Measurements from ENCODE around the gene RGS7. TPM values are rescaled to one million over a fixed set of nuclear protein-coding genes. Genes with fewer than 3 reads are reported as not detected.

Gene RGS7
- total and polyA plus RNA-seq, 5 experiments from 2014 or later = not detected

DNA sequence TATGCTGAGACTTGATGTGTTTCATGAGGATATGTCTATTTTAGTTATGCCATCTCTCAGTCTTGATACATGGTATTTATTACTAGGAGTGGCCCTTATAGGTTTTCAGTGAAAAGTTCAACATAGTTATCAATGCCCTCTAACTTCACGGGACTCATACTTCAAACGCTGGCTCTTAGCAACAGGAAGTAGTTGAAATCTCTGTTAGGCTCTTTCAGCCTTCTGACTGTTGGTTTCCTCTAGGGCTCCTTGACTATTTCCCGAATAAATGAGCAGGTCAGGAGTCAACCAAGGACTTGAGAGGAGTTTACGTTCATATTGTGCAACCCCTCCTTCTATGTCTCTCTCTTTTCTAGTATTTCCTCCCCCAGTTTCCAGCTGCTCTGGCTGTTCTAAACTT, 141.8 kb downstream of the RGS7 start:
- no peaks in the 10 kb centered on the region for H3K36me3 Mint-ChIP-seq
- POLR2A ChIA-PET = no interaction called here
- peaks cover 0 to 9% (median 2%) of the 10 kb centered on the region in 9 donors for H3K9me3 Mint-ChIP-seq
- H3K27ac Mint-ChIP-seq = no peak overlapping the region
- DNase-seq = no peak
- no peak for ATAC-seq
- H3K4me3 Mint-ChIP-seq = no peak overlapping the region
- no peaks in the 10 kb centered on the region for H3K4me1 Mint-ChIP-seq
- H3K27me3 Mint-ChIP-seq = peaks cover 0 to 2% (median 0%) of the 10 kb centered on the region in 5 donors

DNA sequence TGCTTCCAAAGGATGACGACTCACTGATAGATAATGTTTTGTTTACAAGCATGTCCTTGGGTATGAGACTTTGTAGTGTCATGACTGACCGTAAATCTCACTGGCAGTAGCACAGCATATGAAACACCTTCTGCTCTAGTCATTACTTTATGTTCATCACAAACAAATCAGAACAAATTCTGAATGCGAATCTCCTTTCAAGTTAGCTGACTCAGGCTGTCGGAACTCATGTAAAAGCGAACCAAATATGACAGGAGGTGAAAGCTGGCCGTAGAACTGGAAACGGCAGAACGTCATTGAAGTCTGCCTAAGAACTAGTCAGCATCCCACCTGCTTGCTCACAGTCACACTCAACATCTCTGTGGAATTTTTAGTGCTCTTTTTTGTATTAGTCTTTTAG, 143.9 kb downstream of the RGS7 start:
- Mint-ChIP-seq H3K36me3 (no peaks in the 10 kb centered on the region), H3K27ac (no peak overlapping the region)

DNA sequence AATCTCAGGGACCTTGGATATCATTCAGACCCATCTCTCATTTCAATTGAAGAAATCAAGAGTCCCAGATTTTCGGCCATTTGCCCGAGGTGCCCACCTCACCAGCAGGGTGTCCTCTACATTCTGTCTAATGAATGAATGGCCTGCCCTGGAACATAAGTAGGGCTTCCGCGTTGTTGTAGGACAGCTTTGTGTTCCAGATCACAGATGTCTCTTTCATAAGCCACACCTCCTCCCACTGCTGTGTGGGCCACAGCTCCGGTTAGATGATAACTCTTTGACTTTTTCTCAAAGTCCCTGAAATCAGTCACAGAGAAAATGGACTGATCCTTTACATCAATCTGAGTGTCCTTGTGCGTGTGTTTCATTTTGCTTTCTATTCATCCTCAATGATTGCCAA, 144.4 kb downstream of the RGS7 start:
- H3K4me1 Mint-ChIP-seq = no peaks in the 10 kb centered on the region
- ATAC-seq (no peak), DNase-seq (no peak)
- H3K4me3 Mint-ChIP-seq = no peak overlapping the region
- peaks cover 0 to 8% (median 2%) of the 10 kb centered on the region in 9 donors for H3K9me3 Mint-ChIP-seq
- H3K36me3 Mint-ChIP-seq = no peaks in the 10 kb centered on the region
- POLR2A ChIA-PET = no interaction called here
- peaks cover 0 to 2% (median 0%) of the 10 kb centered on the region in 5 donors for H3K27me3 Mint-ChIP-seq
- H3K27ac Mint-ChIP-seq = no peak overlapping the region

More for the DNA sequence above, 143.9 kb downstream of the RGS7 start:
- DNase-seq (no peak), ATAC-seq (no peak)
- POLR2A ChIA-PET = no interaction called here
- Mint-ChIP-seq H3K4me1 (no peaks in the 10 kb centered on the region), H3K4me3 (no peak overlapping the region), H3K27me3 (peaks cover 0 to 2% (median 0%) of the 10 kb centered on the region in 5 donors), H3K9me3 (peaks cover 0 to 6% (median 2%) of the 10 kb centered on the region in 9 donors)

DNA sequence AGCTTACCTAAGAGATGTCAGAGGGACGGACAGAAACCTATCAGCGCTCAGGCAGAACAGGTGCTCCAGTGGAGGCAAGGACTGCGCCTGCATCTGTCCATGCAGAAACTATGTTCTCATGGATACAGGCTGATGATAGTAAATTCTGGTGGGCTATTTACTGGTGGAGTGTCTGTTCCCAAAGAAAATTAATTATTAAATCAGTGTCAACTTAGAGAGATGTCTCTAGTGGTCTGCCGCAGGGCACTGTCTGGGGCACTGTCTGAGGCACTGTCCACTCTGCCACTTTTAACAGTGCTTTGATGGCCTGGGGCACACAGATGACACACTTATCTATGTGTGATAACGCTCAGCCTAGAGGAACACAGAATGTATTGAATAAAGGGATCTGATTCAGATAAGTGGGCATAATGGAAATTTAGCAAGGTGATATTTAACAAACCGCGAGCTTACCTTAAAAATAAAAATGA, 148.1 kb downstream of the RGS7 start:
- peaks cover 0 to 2% (median 0%) of the 10 kb centered on the region in 5 donors for H3K27me3 Mint-ChIP-seq

DNA sequence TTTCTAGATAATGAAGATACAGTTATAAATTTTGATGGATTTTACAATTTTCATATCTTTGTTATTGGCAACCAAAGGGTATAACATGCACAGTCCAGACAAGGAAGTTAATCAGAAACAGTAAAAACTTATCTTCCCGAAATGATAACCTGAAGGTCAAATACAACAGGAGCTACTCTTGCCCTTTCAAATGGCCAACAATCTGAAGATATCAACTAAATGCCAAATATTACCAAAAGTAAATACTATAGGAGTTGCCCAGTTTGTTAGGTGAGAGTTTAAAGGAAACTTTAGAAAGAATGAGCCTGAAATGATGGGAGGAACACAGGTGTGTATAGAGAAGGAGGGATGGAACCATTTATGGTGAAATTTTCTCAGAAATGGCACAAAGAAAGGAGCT, 153.2 kb downstream of the RGS7 start:
- ATAC-seq = no peak
- POLR2A ChIA-PET = no interaction called here
- H3K27me3 Mint-ChIP-seq = peaks cover 0 to 2% (median 0%) of the 10 kb centered on the region in 5 donors

More for the DNA sequence above, 148.1 kb downstream of the RGS7 start:
- H3K27ac Mint-ChIP-seq = no peak overlapping the region
- H3K9me3 Mint-ChIP-seq = peaks cover 0 to 14% (median 2%) of the 10 kb centered on the region in 9 donors
- H3K4me3 Mint-ChIP-seq = no peak overlapping the region
- H3K36me3 Mint-ChIP-seq = no peaks in the 10 kb centered on the region
- POLR2A ChIA-PET = no interaction called here
- no peaks in the 10 kb centered on the region for H3K4me1 Mint-ChIP-seq
- ATAC-seq (no peak), DNase-seq (no peak)

DNA sequence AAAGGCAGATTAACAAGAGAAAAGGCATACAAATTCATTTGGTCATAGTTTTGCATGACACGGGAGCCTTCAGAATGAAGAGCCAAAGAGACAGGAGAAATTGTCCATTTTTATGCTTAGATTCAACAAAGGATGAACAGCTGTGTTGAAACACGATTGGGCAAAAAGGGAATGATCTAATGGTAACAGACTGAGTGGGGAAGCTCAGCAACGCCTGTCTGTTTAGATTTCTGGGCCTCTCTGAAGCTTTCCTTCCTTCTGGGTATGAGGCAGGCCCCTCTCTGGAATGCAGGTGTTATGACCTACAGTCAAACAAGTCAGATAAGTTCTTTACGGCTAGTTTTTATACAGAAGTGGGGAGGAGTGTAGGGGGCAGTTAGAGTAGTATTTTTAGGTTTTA, 154.6 kb downstream of the RGS7 start:
- H3K27ac Mint-ChIP-seq = no peak overlapping the region
- no peak for ATAC-seq
- no peak overlapping the region for H3K4me3 Mint-ChIP-seq
- no peaks in the 10 kb centered on the region for H3K4me1 Mint-ChIP-seq
- H3K36me3 Mint-ChIP-seq = no peaks in the 10 kb centered on the region
- H3K9me3 Mint-ChIP-seq = peaks cover 0 to 27% (median 2%) of the 10 kb centered on the region in 9 donors
- DNase-seq = no peak
- POLR2A ChIA-PET = no interaction called here
- H3K27me3 Mint-ChIP-seq = peaks cover 0 to 2% (median 0%) of the 10 kb centered on the region in 5 donors

More for the DNA sequence above, 153.2 kb downstream of the RGS7 start:
- no peak overlapping the region for H3K27ac Mint-ChIP-seq
- DNase-seq = no peak
- H3K9me3 Mint-ChIP-seq = peaks cover 0 to 29% (median 2%) of the 10 kb centered on the region in 9 donors
- H3K4me1 Mint-ChIP-seq = no peaks in the 10 kb centered on the region
- H3K4me3 Mint-ChIP-seq = no peak overlapping the region
- H3K36me3 Mint-ChIP-seq = no peaks in the 10 kb centered on the region

DNA sequence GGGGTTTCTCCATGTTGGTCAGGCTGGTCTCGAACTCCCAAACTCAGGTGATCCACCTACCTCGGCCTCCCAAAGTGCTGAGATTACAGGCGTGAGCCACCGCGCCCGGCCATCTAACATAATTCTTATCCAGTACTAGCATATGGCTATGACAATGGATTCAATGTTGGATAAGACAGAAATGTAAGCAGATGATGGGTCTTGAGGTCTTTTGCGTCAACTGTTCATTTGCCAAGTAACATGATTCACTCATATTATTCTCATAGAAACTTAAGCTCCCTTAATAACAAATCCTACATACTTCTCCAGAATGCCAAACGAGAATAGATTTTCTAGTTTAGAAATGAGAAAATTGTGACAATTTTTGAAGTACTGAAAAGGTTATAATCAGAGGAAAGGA, 170.3 kb downstream of the RGS7 start:
- H3K9me3 Mint-ChIP-seq = peaks cover 0 to 13% (median 9%) of the 10 kb centered on the region in 9 donors
- H3K4me1 Mint-ChIP-seq = no peaks in the 10 kb centered on the region
- DNase-seq (no peak), ATAC-seq (no peak)
- H3K36me3 Mint-ChIP-seq = no peaks in the 10 kb centered on the region
- H3K27me3 Mint-ChIP-seq = peaks cover 0 to 7% (median 0%) of the 10 kb centered on the region in 5 donors
- POLR2A ChIA-PET = no interaction called here
- H3K27ac Mint-ChIP-seq = no peak overlapping the region
- H3K4me3 Mint-ChIP-seq = no peak overlapping the region

DNA sequence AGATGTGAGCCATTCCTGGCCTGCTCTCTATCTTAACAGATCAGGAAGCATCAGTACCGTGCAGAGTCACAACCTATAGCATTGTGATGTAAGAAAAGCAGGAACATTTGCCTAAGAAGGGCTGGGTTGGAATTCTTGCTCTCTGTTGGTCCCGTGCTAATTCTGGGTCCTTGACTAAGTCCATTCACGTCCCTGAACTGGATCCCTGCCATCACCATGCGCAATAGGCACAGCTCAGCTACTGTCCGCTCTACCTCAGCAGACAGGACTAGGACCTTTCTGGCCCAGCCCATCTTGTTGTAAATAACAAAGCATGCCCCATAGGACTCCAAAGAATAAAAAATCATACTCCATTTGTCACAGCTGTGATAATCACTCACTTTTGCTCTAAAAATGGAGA, 175.0 kb downstream of the RGS7 start:
- Mint-ChIP-seq H3K36me3 (no peaks in the 10 kb centered on the region), H3K9me3 (peaks cover 0 to 20% (median 8%) of the 10 kb centered on the region in 9 donors), H3K4me1 (no peaks in the 10 kb centered on the region), H3K4me3 (no peak overlapping the region), H3K27me3 (peaks cover 0 to 7% (median 0%) of the 10 kb centered on the region in 5 donors), H3K27ac (no peak overlapping the region)
- ATAC-seq (no peak), DNase-seq (no peak)
- POLR2A ChIA-PET = no interaction called here

DNA sequence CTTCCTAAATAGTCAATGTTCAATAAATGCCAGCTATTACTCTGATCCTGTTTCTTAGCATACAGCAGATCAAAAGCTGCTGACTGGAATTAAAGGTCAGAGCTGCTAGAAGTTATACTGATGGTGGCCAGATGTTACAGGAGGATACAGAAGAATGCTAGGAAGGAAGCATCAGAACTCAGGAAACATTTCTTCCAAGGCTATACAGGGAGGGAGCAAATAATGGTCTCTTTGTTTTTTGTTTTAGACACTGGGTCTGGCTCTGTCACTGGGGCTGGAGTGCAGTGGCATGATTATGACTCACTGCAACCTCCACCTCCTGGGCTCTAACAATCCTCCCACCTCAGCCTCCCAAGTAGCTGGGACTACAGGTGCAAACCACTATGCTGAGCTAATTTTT, 175.5 kb downstream of the RGS7 start:
- DNase-seq (no peak), ATAC-seq (no peak)
- POLR2A ChIA-PET = no interaction called here
- Mint-ChIP-seq H3K4me1 (no peaks in the 10 kb centered on the region), H3K36me3 (no peaks in the 10 kb centered on the region), H3K4me3 (no peak overlapping the region), H3K27ac (no peak overlapping the region), H3K9me3 (peaks cover 0 to 24% (median 8%) of the 10 kb centered on the region in 9 donors), H3K27me3 (peaks cover 0 to 7% (median 0%) of the 10 kb centered on the region in 5 donors)

DNA sequence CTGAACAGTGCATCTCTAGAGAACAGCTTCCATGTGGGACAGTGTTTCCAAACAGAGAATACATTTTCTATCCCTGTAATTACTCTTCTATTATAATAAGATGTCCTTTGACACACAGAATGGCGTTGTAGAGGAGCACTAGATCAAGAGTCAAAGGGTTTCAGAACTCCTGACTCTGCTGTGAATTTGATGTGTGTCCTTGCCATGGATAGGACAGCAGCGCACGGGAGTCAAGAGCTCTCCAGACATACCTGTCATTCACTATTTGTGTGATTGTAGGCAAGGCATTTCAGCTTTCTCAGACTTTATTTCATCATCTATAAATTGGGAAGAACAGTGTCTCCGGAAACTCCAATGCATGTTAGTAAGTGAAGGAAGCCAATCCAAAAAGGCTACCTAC, 176.4 kb downstream of the RGS7 start:
- H3K9me3 Mint-ChIP-seq = peaks cover 0 to 28% (median 8%) of the 10 kb centered on the region in 9 donors
- ATAC-seq (no peak), DNase-seq (no peak)
- H3K27ac Mint-ChIP-seq = no peak overlapping the region
- no peak overlapping the region for H3K4me3 Mint-ChIP-seq
- POLR2A ChIA-PET = no interaction called here
- no peaks in the 10 kb centered on the region for H3K4me1 Mint-ChIP-seq
- H3K27me3 Mint-ChIP-seq = peaks cover 0 to 8% (median 0%) of the 10 kb centered on the region in 5 donors
- no peaks in the 10 kb centered on the region for H3K36me3 Mint-ChIP-seq

DNA sequence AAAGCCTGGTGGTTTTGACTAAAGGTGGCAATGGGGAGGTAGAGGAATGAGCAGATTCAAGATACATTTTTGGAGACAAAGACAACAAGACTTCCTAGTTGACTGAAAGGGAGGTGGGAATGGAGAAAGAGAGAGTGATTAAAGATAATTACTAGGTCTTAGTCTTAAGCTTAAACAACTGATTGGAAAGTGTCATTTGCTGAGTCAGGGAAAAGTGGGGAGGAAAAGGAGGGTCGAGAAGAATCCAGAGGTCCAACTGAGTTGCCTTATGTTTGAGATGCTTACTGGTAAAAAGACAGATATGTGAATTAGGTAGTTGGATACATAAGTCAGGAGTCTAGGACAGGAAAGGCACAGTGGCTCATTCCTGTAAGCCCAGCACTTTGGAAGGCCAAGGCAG, 179.3 kb downstream of the RGS7 start:
- ATAC-seq = no peak
- DNase-seq = no peak
- Mint-ChIP-seq H3K27ac (no peak overlapping the region), H3K4me1 (no peaks in the 10 kb centered on the region), H3K4me3 (no peak overlapping the region), H3K9me3 (peaks cover 0 to 24% (median 2%) of the 10 kb centered on the region in 9 donors), H3K27me3 (peaks cover 0 to 9% (median 0%) of the 10 kb centered on the region in 5 donors), H3K36me3 (no peaks in the 10 kb centered on the region)
- POLR2A ChIA-PET = no interaction called here

DNA sequence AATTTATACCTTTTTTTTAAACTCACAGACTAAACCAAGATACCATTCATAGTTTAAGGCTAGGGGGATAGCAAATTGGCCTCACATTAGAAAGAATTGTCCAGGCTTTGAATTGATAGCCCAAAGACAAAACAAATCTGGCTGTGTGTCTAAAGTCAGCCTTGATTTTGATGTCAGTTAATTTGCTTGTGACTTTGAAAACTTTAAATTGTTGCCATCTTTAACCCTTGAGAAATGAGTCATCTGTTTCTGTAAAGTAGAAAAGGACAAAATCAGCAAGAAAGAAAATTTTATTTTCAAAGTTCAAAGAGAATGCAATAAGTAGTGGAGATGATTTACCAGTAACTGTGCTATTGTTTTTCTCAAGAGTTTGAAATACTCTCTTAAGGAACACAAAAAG, 184.5 kb downstream of the RGS7 start:
- Mint-ChIP-seq H3K4me1 (no peaks in the 10 kb centered on the region), H3K36me3 (no peaks in the 10 kb centered on the region), H3K27me3 (peaks cover 0 to 9% (median 0%) of the 10 kb centered on the region in 5 donors), H3K9me3 (peaks cover 0 to 28% (median 2%) of the 10 kb centered on the region in 9 donors), H3K4me3 (no peak overlapping the region), H3K27ac (no peak overlapping the region)
- DNase-seq (no peak), ATAC-seq (no peak)
- POLR2A ChIA-PET = no interaction called here

DNA sequence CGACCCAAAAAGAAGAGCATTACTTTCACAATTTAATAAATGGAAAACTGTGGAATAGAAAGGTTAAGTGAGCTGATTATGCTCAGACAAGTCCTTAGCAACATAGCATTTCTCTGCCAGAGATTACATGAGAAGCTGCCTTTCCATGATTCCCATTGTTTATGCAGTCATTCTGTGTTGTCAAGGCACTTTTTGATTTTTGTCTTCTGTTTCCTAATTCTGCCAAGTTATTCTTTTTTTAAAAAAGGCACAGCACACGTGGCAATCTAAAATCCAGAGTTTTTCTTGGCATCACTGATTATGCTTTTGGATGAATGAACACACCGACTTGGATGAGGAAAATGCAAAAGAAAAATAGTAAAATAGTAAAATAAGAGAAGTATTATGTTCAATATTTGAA, 185.0 kb downstream of the RGS7 start:
- ATAC-seq (no peak), DNase-seq (no peak)
- Mint-ChIP-seq H3K27ac (no peak overlapping the region), H3K27me3 (peaks cover 0 to 9% (median 0%) of the 10 kb centered on the region in 5 donors), H3K9me3 (peaks cover 0 to 23% (median 2%) of the 10 kb centered on the region in 9 donors), H3K4me1 (no peaks in the 10 kb centered on the region), H3K36me3 (no peaks in the 10 kb centered on the region), H3K4me3 (no peak overlapping the region)
- POLR2A ChIA-PET = no interaction called here

DNA sequence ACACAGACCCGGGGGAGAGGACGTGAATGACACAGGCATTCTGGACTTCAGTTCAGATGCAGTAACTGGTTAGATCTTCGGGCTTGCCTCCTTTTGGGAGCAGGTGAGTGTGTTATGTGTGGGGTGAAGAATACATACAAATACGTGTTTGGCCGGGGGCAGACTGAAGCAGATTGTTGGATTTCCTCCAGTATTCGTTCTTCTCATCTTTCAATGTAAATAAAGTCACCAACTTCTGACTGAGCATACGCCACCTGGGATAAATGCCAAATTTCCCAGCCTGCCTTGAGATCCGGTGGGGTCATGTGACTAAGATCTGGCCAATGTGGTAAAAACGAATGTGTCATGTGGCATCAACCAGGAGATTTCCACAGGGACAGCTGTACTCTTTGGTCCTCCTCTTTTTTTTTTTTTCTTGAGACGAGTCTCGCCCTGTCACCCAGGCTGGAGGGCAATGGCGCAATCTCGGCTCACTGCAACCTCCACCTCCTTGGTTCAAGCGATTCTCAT, 189.8 kb downstream of the RGS7 start:
- no peak for DNase-seq
- Mint-ChIP-seq H3K4me3 (no peak overlapping the region), H3K9me3 (peaks cover 0 to 23% (median 5%) of the 10 kb centered on the region in 9 donors), H3K36me3 (no peaks in the 10 kb centered on the region), H3K27ac (no peak overlapping the region), H3K4me1 (no peaks in the 10 kb centered on the region), H3K27me3 (no peaks in the 10 kb centered on the region)
- no peak for ATAC-seq
- POLR2A ChIA-PET = no interaction called here
